Activated CD8-positive, alpha-beta T cell treated with anti-CD3 and anti-CD28 coated beads for 36 hours (primary cell): ENCODE results near the gene FDPS. TPM values are rescaled to one million over a fixed set of nuclear protein-coding genes. Genes with fewer than 3 reads are reported as not detected.

Source experiments
- microRNA-seq: library from miRNA; unstranded; fragments of <30 nt; microRNA quantifications from one replicate; pipeline ENCODE4 v1.2.0, GENCODE V29; 2022; ENCODE audit warnings: borderline microRNAs expressed, borderline replicate concordance
- total RNA-seq, 2 experiments: library from RNA; stranded (reverse); gene quantifications; one replicate each; pipeline ENCODE4 v1.2.3, GENCODE V29; 2021

The FDPS gene
- total RNA-seq, 2 experiments from 2014 or later: 293 to 316 TPM

Small RNA genes within 50 kb of the gene (microRNA-seq; reads per million reads assigned to microRNA genes)
- gene MIR555: not detected

Other genes starting within 250 kb of the FDPS start
- 1 to 10 TPM; 7.1 to 7.8 TPM for gene EFNA4, start 245.1 kb upstream of the FDPS start, total RNA-seq
- gene EFNA3, start 230.0 kb upstream of the FDPS start, total RNA-seq: 1 to 10 TPM; 5.1 to 8.6 TPM
- under 1 TPM; 0.59 to 0.60 TPM for gene EFNA1, start 181.0 kb upstream of the FDPS start, total RNA-seq
- gene SLC50A1, start 173.0 kb upstream of the FDPS start, total RNA-seq: 10 to 100 TPM; 59.7 to 64.0 TPM
- 10 to 100 TPM; 37.1 to 38.1 TPM for gene DPM3, start 168.3 kb upstream of the FDPS start, total RNA-seq
- 100 to 1,000 TPM; 124 to 125 TPM for gene KRTCAP2, start 135.6 kb upstream of the FDPS start, total RNA-seq
- 1 to 10 TPM; 5.8 to 6.1 TPM for gene TRIM46, start 135.0 kb upstream of the FDPS start, total RNA-seq
- gene THBS3, start 101.0 kb upstream of the FDPS start, total RNA-seq: 10 to 100 TPM; 11.1 to 12.0 TPM
- 10 to 100 TPM; 59.2 to 61.0 TPM for gene MTX1, start 100.2 kb upstream of the FDPS start, total RNA-seq
- 10 to 100 TPM; 41.1 to 42.2 TPM for gene ENTREP3, start 53.4 kb upstream of the FDPS start, total RNA-seq
- gene SCAMP3, start 46.5 kb upstream of the FDPS start, total RNA-seq: 10 to 100 TPM; 81.3 to 97.2 TPM
- gene CLK2, start 35.4 kb upstream of the FDPS start, total RNA-seq: 10 to 100 TPM; 80.6 to 85.4 TPM
- 1 to 10 TPM; 1.5 TPM for gene HCN3, start 31.4 kb upstream of the FDPS start, total RNA-seq
- gene PKLR, start 7.4 kb upstream of the FDPS start, total RNA-seq: not detected
- gene RUSC1, start 12.0 kb downstream of the FDPS start, total RNA-seq: 10 to 100 TPM; 21.2 to 21.6 TPM